T-helper 22 cell (primary cell): ENCODE data around the gene CCL14.
"Not testable (repeated sequence)": the region's sequence is repeated elsewhere in the genome, so short reads cannot be mapped to it uniquely, and the experiment has no call there.

Experiments
- DNase-seq: peaks from one replicate; pipeline ENCODE4 v3.0.0-alpha.2; 2020; ENCODE audit warnings: low read depth

CCL14 gene

GRCh38 chr17:35986643-35987042, at the start of gene CCL14:
Gene CCL14 (minus strand): TSS chr17:35986729. CDS start chr17:35986649, 80 bp downstream.
- DNase-seq, result no peak

- no peak for DNase-seq
Measured at GRCh38 chr17:36036235-36036634, 49.7 kb upstream of the CCL14 start.

- no peak for DNase-seq
Measured at GRCh38 chr17:36034127-36034526, 47.6 kb upstream of the CCL14 start.

GRCh38 chr17:36030956-36031355, 44.4 kb upstream of the CCL14 start:
- DNase-seq, result no peak

- no peak for DNase-seq
Measured at GRCh38 chr17:36027761-36028160, 41.2 kb upstream of the CCL14 start.

DNA sequence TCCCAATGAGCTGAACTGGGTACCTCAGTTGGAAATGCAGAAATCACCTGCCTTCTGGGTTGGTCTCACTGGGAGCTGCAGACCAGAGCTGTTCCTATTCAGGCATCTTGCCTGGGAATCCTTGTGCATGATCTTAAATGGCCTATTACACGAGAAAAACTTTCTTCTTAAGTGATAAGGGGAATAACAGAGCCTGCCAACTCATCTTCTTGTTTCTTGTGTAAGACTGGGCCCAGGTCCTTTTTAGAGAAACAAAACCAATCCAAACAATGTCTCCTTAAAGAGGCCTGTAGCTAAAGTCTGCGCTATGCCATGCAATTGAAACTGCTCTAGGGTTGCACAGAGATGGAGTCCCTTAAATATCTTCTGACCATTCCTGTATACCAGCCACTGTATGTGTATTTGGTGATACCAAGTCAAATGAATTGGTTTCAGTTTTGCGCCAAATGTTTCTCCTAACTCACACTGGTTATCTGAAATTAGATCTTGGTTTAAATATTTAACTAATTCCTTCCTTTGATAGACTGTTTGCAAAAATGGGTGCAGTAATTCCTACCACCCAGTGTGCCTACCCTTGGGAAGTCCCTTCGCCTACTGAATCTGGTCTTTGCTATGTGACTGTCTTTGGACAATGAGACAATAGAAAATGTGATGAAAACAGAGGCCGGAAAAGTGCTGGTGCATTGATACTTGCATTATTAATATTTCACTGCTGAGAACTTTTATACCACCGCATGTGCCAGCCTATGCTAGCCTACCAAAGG, 37.8 kb upstream of the CCL14 start:
- DNase-seq, result no peak

- DNase-seq, result no peak
Measured at GRCh38 chr17:36019423-36019822, 32.9 kb upstream of the CCL14 start.

DNA sequence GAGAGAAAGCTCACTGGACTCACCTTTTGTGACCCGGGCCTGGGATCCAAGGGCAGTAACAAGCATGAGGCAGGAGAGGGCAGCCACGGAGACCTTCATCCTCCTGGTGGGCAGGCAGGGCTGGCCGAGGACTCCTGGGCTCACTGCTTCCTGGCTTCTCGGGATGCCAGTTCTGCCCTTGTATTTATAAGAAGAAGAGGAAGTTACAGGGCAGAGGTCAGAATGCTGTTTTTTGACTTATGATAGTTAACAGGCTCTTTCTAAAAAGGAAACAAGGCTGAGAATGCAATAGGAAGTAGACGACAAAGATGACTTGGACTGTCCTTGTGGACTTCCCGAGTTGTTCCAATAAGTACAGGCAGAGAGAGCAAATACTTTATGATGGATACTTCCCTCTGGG, 31.3 kb upstream of the CCL14 start, which contains the start of gene CCL23:
Gene CCL23, minus strand, starts transcription at position 174 of the 400 bp plus-strand sequence. Its CDS starts 75 bp downstream, at position 99.
- no peak for DNase-seq

DNA sequence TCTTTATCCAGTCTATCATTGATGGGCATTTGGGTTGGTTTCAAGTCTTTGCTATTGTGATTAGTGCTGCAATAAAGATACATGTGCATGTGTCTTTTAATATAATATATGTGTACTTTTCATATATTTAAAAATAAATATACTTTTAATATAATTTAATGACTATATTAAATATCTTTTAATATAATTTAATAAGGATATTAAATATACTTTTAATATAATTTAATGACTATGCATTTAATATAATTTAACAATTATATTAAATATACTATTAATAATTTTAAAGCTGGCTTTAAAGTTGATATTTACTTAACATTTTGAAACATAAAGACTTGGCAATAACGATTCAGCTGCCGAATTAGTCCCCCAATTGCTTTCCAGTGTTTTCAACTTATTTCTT, 30.0 kb upstream of the CCL14 start:
- no peak for DNase-seq

DNA sequence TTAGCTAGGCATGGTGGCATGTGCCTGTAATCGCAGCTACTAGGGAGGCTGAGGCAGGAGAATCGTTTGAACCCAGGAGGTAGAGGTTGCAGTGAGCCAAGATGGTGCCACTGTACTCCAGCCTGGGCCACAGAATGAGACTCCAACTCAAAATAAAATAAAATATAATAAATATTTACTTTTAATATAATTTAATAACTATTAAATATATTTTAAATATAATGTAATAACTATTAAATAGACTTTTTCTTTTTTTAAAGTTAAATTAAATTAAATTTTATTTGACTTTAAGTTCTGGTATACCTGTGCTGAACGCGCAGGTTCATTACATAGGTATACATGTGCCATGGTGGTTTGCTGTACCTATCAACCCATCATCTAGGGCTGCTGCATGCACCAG, 29.4 kb upstream of the CCL14 start:
- not testable (repeated sequence) for DNase-seq

GRCh38 chr17:36014946-36015345, 28.4 kb upstream of the CCL14 start:
- no peak for DNase-seq

- DNase-seq, result no peak
Measured at GRCh38 chr17:36011201-36011600, 24.7 kb upstream of the CCL14 start.

- no peak for DNase-seq
Measured at GRCh38 chr17:36008998-36009665, 22.6 kb upstream of the CCL14 start.

DNA sequence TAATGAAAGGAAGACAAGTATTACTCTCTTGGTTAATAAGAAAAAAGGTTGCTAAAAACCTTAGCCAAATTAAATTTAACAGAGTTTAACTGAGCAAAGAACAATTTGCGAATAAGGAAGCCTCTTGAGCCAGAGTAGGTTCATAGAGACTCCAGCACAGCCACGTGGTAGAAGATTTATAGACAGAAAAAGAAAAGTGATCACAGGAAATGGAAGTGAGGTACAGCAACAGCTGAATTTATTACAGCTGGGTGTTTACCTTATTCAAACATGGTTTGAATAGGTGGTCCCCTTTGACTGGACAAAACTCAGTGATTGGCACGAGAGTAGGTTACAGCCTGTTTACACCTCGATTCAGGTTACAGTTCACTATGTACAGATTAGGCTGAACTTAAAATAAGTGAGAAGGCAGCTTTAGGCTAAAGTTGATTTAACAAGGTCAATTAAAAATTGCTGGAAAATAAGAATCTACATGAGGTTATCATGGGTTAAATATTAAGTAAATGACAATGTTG, 18.1 kb upstream of the CCL14 start:
- DNase-seq, result no peak

DNA sequence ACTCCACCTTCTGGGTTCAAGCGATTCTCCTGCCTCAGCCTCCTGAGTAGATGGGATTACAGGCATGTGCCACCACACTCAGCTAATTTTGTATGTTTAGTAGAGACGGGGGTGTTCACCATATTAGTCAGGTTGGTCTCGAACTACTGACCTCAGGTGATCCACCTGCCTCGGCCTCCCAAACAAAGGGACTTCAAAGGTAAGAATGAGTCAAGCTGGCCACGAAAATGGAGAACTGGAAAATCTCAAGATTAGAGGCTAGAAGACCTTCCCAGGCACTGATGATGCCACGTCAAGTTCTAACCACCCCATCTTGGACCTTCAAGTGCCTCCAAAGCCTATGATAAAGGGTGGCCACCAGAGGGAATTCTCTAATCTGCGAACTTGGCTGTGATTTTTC, 16.1 kb upstream of the CCL14 start:
- DNase-seq, result no peak

DNA sequence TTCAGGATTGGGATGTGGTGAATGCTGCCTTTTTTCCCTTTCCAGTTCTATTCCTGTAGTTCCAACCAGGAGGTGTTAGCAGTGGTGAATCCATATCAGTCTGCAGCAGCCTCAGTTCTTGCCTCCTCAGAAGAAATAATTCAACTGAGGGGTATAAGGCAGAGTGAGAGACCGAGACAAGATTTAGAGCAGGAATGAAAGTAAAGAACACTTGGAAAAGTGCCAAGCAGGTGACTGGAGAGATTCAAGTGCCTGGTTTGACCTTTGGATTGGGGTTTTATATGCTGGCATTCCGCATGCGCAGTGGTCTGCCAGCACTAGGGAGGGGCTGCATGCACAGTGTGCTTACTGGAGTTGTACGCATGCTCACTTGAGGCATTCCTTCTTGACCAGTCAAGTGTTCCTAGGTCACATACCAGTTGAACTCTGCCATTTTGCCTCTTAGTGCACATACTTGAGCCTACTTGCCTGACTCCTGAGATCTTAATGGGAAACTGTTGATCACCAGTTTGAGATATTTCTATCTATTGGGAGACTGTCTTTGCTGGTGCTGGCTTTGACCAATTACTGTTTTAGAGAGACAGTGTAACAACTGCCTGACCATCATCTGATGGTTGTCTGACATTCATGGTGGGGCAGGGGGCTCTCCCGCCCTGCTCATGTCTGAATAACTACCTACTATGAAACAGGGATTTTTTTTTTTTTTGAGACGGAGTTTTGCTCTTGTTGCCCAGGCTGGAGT, 15.5 kb upstream of the CCL14 start:
- no peak for DNase-seq

GRCh38 chr17:36001110-36001771, 14.7 kb upstream of the CCL14 start, which contains the start of gene CCL15:
Gene CCL15 (minus strand): TSS chr17:36001553. CDS start chr17:36001492, 61 bp downstream.
- DNase-seq, result no peak

GRCh38 chr17:36000732-36001109, 14.2 kb upstream of the CCL14 start:
- DNase-seq, result no peak

GRCh38 chr17:35998756-35999155, 12.2 kb upstream of the CCL14 start:
- DNase-seq, result no peak

GRCh38 chr17:35998018-35998545, 11.6 kb upstream of the CCL14 start:
- DNase-seq, result no peak

- DNase-seq, result not testable (repeated sequence)
Measured at GRCh38 chr17:35995346-35995745, 8.8 kb upstream of the CCL14 start.

- no peak for DNase-seq
Measured at GRCh38 chr17:35991075-35991474, 4.5 kb upstream of the CCL14 start.
